Endothelial cell of umbilical vein (primary cell): Measurements from ENCODE around the gene TYSND1. TPM values are rescaled to one million over a fixed set of nuclear protein-coding genes. Genes with fewer than 3 reads are reported as not detected.

Experiments
- BruUV-seq: library from RNA; stranded (reverse); fragments of 400-500 nt; replicated peaks from 2 replicates; lab custom pipeline; 2021; lab: Mats Ljungman, UMichigan
- CTCF ChIA-PET: fragments of 300-600, 350-600 bp; sonication (Branson Sonifier 250); formaldehyde crosslinking; loops from one replicate; lab custom pipeline; 2021; ENCODE audit warnings: antibody characterized with exemption, inconsistent platforms; lab: Charles Lee
- POLR2A ChIA-PET: fragments of 300-600, 350-600 bp; sonication (Branson Sonifier 250); formaldehyde crosslinking; loops from one replicate; lab custom pipeline; 2021; ENCODE audit warnings: antibody characterized with exemption, inconsistent platforms; lab: Charles Lee
- DNase-seq: peaks from one replicate; pipeline ENCODE4 v3.0.0-alpha.2; 2011; ENCODE audit warnings: low read depth, low spot score
- FAIRE-seq: peaks from 2 replicates; lab custom pipeline; 2011; peaks lifted over from hg19 to GRCh38; lab: Jason Lieb, UNC
- H2AFZ ChIP-seq: 2 replicates; pipeline ENCODE4 v1.6.0; 2012; ENCODE audit warnings: low read depth, low read length, control low read depth, inconsistent platforms
- H3K27ac ChIP-seq: 2 replicates; pipeline ENCODE4 v1.5.1; 2011; ENCODE audit warnings: low read depth, mild to moderate bottlenecking, control low read depth, low read length, moderate library complexity; ENCODE audit not compliant: insufficient read depth
- H3K27me3 ChIP-seq, 2 experiments: 2 replicates each; pipeline versions ENCODE4 v1.6.0 to v1.6.1; 2011; ENCODE audit warnings: low read length in 2 of 2, mixed read lengths in 1 of 2; ENCODE audit not compliant: control insufficient read depth in 2 of 2, insufficient read depth in 2 of 2
- H3K36me3 ChIP-seq, 2 experiments: 2 replicates in 1 of 2; 3 replicates in 1 of 2; pipeline ENCODE4 v1.5.1; 2011; ENCODE audit warnings: low read length in 2 of 2, mild to moderate bottlenecking in 1 of 2, moderate library complexity in 1 of 2; ENCODE audit not compliant: control insufficient read depth in 2 of 2, insufficient read depth in 2 of 2; ENCODE audit errors: extremely low read depth in 1 of 2
- H3K4me1 ChIP-seq: 3 replicates; pipeline ENCODE4 v1.5.1; 2011; ENCODE audit warnings: mild to moderate bottlenecking, low read length; ENCODE audit not compliant: control insufficient read depth, insufficient read depth; ENCODE audit errors: extremely low read depth
- H3K4me2 ChIP-seq: 2 replicates; pipeline ENCODE4 v1.6.1; 2011; ENCODE audit warnings: low read length, control low read depth, mixed read lengths; ENCODE audit not compliant: insufficient read depth
- H3K4me3 ChIP-seq, 3 experiments: fragments of 200-600 bp in 1 of 3; sonication (generic), shearing (Covaris generic) in 1 of 3; replicated peaks in 1 of 3; 2 replicates each; pipeline ENCODE4 v1.5.1; 2011 to 2016; ENCODE audit warnings: control low read depth in 3 of 3, low read length in 3 of 3, mild to moderate bottlenecking in 2 of 3, inconsistent platforms in 1 of 3, low read depth in 1 of 3, moderate library complexity in 1 of 3; ENCODE audit not compliant: insufficient read depth in 1 of 3
- H3K79me2 ChIP-seq: 2 replicates; pipeline ENCODE4 v1.6.0; 2012; ENCODE audit warnings: low read length, inconsistent platforms; ENCODE audit not compliant: control insufficient read depth, insufficient read depth
- H3K9ac ChIP-seq: replicated peaks from 2 replicates; pipeline ENCODE3; 2011; ENCODE audit warnings: low read length, control low read depth; ENCODE audit not compliant: insufficient read depth; ENCODE audit errors: extremely low read depth
- H3K9me1 ChIP-seq: replicated peaks from 3 replicates; pipeline ENCODE4 v1.6.0; 2011; ENCODE audit warnings: mild to moderate bottlenecking, low read length; ENCODE audit not compliant: control insufficient read depth, insufficient read depth; ENCODE audit errors: extremely low read depth
- H3K9me3 ChIP-seq: replicated peaks from 2 replicates; pipeline ENCODE4 v1.5.1; 2012; ENCODE audit warnings: low read length, inconsistent platforms; ENCODE audit not compliant: control insufficient read depth, insufficient read depth
- H4K20me1 ChIP-seq: replicated peaks from 2 replicates; pipeline ENCODE3; 2011; ENCODE audit warnings: mild to moderate bottlenecking, low read length; ENCODE audit not compliant: control insufficient read depth, insufficient read depth; ENCODE audit errors: extremely low read depth
- CTCF ChIP-seq, 2 donors: IDR thresholded peaks; 1 replicate in 1 of 2; 2 replicates in 1 of 2; pipeline ENCODE4 v1.5.1; 2011; ENCODE audit warnings: low read length in 2 of 2, mild to moderate bottlenecking in 2 of 2, moderate library complexity in 2 of 2, control low read depth in 1 of 2, inconsistent platforms in 1 of 2, low read depth in 1 of 2; ENCODE audit not compliant: insufficient read depth in 1 of 2; ENCODE audit errors: extremely low read depth in 1 of 2
- EZH2 ChIP-seq: IDR thresholded peaks from 2 replicates; pipeline ENCODE4 v1.6.1; 2012; ENCODE audit warnings: borderline replicate concordance, low read depth, mild to moderate bottlenecking, moderate library complexity, low read length, inconsistent platforms; ENCODE audit not compliant: severe bottlenecking
- FOS ChIP-seq: IDR thresholded peaks from 2 replicates; pipeline ENCODE4 v1.6.1; 2011; ENCODE audit warnings: mild to moderate bottlenecking, low read length, moderate library complexity, borderline replicate concordance; ENCODE audit not compliant: insufficient read depth
- GATA2 ChIP-seq: IDR thresholded peaks from 2 replicates; pipeline ENCODE4 v1.7.0; 2011; ENCODE audit warnings: low read depth, mild to moderate bottlenecking, moderate library complexity, mixed read lengths, low read length; ENCODE audit not compliant: insufficient read length, insufficient read depth
- JUN ChIP-seq: IDR thresholded peaks from 2 replicates; pipeline ENCODE4 v1.6.1; 2011; ENCODE audit warnings: borderline replicate concordance, low read depth; ENCODE audit not compliant: insufficient read length, insufficient read depth
- MAX ChIP-seq: IDR thresholded peaks from 2 replicates; pipeline ENCODE4 v1.6.1; 2011; ENCODE audit not compliant: insufficient read depth, insufficient read length
- MYC ChIP-seq: IDR thresholded peaks from one replicate; pipeline ENCODE4 v1.6.1; 2011; ENCODE audit warnings: mild to moderate bottlenecking, low read depth, low read length
- POLR2A ChIP-seq: IDR thresholded peaks from 2 replicates; pipeline ENCODE4 v1.6.1; 2012; ENCODE audit warnings: low read depth, mild to moderate bottlenecking, control low read depth, low read length
- POLR2AphosphoS5 ChIP-seq: IDR thresholded peaks from 2 replicates; pipeline ENCODE4 v1.6.1; 2012; ENCODE audit warnings: low read depth, mild to moderate bottlenecking, control low read depth, low read length, moderate library complexity; ENCODE audit not compliant: insufficient read depth
- dilution Hi-C: fragments of 300-500 bp; cut with MboI; formaldehyde crosslinking; loops from one replicate; pipeline ENCODE4 v1.15.0; 2019; ENCODE audit warnings: low sequenced_read_pairs; ENCODE audit not compliant: extremely low pct_ligation_motif_present
- intact Hi-C: fragments of 100-400 bp; cut with micrococcal nuclease; formaldehyde crosslinking; loops from one replicate; pipeline ENCODE4 v1.10.0; 2022
- polyA plus RNA-seq, 4 experiments: library from polyadenylated mRNA; depleted of rRNA in 3 of 4; stranded (reverse) in 3 of 4; unstranded in 1 of 4; fragments of >200 nt; gene quantifications; 2 replicates each; pipeline versions ENCODE4 v1.2.1 to v1.2.3, GENCODE V29; 2011 to 2012; ENCODE audit warnings: missing spikeins in 1 of 4
- total RNA-seq: library from RNA; stranded (reverse); gene quantifications from 2 replicates; pipeline ENCODE4 v1.2.3, GENCODE V29; 2021

TYSND1 gene
- total and polyA plus RNA-seq, 2 donors (not counting 3 experiments of a cell fraction or from before 2014, with no cell fraction given), result 5.1 to 7.8 TPM

- CTCF ChIA-PET, result interaction anchor here (4.6 kb wide), 1 partner anchor 22 kb away, joined by 30 read pairs; no protein-coding TSS in a partner anchor
- POLR2A ChIA-PET, result no interaction called here
- peaks cover 8 to 36% of the 10 kb centered on the region in 2 experiments for H3K27me3 ChIP-seq
- no peak overlapping the region for H2AFZ ChIP-seq
- H3K27ac ChIP-seq, result no peak overlapping the region
- H3K9ac ChIP-seq, result no peak overlapping the region
- no peaks in the 10 kb centered on the region for H3K9me1 ChIP-seq
- H3K4me2 ChIP-seq, result no peak overlapping the region
- TF ChIP-seq GATA2 (no peak), POLR2AphosphoS5 (no peak), FOS (no peak), CTCF (IDR thresholded peaks at IDR 0.05; ENCODE audit: extremely low read depth in 1 of 2, insufficient read depth in 1 of 2, low read depth in 1 of 2, low read length in 2 of 2) (no peak), MAX (no peak), EZH2 (no peak), JUN (no peak), POLR2A (no peak), MYC (no peak)
- H3K36me3 ChIP-seq, result no peaks in the 10 kb centered on the region
- no peak for FAIRE-seq
- H4K20me1 ChIP-seq, result no peaks in the 10 kb centered on the region
- no peaks in the 10 kb centered on the region for H3K9me3 ChIP-seq
- no TSS peak for BruUV-seq
- intact Hi-C loops (no loop called here), dilution Hi-C loops (no loop called here)
- H3K79me2 ChIP-seq, result no peaks in the 10 kb centered on the region
- no peak for DNase-seq
- H3K4me3 ChIP-seq, result no peak overlapping the region
- H3K4me1 ChIP-seq, result no peaks in the 10 kb centered on the region
Observed at GRCh38 chr10:70094250-70094649, 52.2 kb downstream of the TYSND1 start.
